ENCODE data around the gene SFR1.

DNA sequence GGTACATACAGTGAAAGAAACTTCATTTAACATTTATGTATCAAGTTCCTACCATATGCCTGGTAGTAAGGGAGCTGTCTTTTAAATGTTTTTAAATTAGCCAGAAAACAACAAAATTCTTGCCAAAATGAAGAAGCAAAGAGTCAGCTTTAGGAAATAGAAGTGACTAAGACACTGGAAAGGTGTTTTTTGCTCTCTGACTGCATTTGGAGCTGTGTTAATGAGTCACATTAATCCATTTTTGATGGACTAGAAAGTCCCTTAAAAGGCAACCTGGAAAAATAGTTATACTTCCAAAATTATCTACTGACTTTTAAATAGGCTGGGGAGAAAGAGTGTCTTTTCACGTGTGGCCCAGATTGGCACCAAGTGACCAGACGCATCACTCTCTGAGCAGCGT is 32.4 kb upstream of the SFR1 start:
- TF ChIP-seq, protein P1, sequence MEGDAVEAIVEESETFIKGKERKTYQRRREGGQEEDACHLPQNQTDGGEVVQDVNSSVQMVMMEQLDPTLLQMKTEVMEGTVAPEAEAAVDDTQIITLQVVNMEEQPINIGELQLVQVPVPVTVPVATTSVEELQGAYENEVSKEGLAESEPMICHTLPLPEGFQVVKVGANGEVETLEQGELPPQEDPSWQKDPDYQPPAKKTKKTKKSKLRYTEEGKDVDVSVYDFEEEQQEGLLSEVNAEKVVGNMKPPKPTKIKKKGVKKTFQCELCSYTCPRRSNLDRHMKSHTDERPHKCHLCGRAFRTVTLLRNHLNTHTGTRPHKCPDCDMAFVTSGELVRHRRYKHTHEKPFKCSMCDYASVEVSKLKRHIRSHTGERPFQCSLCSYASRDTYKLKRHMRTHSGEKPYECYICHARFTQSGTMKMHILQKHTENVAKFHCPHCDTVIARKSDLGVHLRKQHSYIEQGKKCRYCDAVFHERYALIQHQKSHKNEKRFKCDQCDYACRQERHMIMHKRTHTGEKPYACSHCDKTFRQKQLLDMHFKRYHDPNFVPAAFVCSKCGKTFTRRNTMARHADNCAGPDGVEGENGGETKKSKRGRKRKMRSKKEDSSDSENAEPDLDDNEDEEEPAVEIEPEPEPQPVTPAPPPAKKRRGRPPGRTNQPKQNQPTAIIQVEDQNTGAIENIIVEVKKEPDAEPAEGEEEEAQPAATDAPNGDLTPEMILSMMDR (IDR thresholded peaks at IDR 0.05; ENCODE audit: low read length) = no peak
- no peak for TF ChIP-seq EZH2 (IDR thresholded peaks at IDR 0.05; ENCODE audit: borderline replicate concordance, low read length)
